OCI-LY7 (cell line): ENCODE results near the gene TMCC1. TPM values are rescaled to one million over a fixed set of nuclear protein-coding genes. Genes with fewer than 3 reads are reported as not detected.
A peak's percentile ranks its signal among the peaks of the same experiment; 100 is the strongest.

ENCODE experiments used
- BruUV-seq: library from RNA; stranded (reverse); fragments of 400-500 nt; replicated peaks from 2 replicates; lab custom pipeline; 2021; lab: Mats Ljungman, UMichigan
- CTCF ChIA-PET: fragments of 300-600 bp; sonication (Branson Sonifier 250); formaldehyde crosslinking; loops from one replicate; lab custom pipeline; 2022; ENCODE audit warnings: antibody characterized with exemption; ENCODE audit not compliant: unreplicated experiment; lab: Charles Lee
- POLR2A ChIA-PET: fragments of 300-600 bp; sonication (Branson Sonifier 250); formaldehyde crosslinking; loops from one replicate; lab custom pipeline; 2022; ENCODE audit warnings: antibody characterized with exemption; lab: Charles Lee
- DNase-seq: peaks from one replicate; pipeline ENCODE4 v3.0.0-alpha.2; 2015; ENCODE audit warnings: low spot score
- H2AFZ ChIP-seq: fragments of 200-600 bp; sonication (generic), shearing (Covaris generic); 2 replicates; pipeline ENCODE4 v1.6.1; 2014; ENCODE audit warnings: mild to moderate bottlenecking, antibody characterized with exemption, low read length, moderate library complexity
- H3K27ac ChIP-seq: fragments of 200-600 bp; sonication (generic); 2 replicates; pipeline ENCODE4 v1.5.1; 2014; ENCODE audit warnings: mixed run types, low read depth, mild to moderate bottlenecking, moderate library complexity, low read length, inconsistent platforms; ENCODE audit not compliant: poor library complexity, severe bottlenecking
- H3K36me3 ChIP-seq: fragments of 200-600 bp; sonication (generic); 2 replicates; pipeline ENCODE4 v1.6.1; 2014; ENCODE audit warnings: mild to moderate bottlenecking, antibody characterized with exemption, low read length, moderate library complexity, mixed read lengths; ENCODE audit not compliant: insufficient read depth
- H3K4me1 ChIP-seq: fragments of 200-600 bp; sonication (generic); 2 replicates; pipeline ENCODE4 v1.5.1; 2014; ENCODE audit warnings: mild to moderate bottlenecking, low read length; ENCODE audit not compliant: insufficient read depth, poor library complexity, severe bottlenecking
- H3K4me2 ChIP-seq: fragments of 200-600 bp; sonication (generic); 2 replicates; pipeline ENCODE4 v1.6.1; 2014; ENCODE audit warnings: mild to moderate bottlenecking, low read length
- H3K4me3 ChIP-seq: fragments of 200-600 bp; sonication (generic); 2 replicates; pipeline ENCODE4 v1.5.1; 2014; ENCODE audit warnings: mild to moderate bottlenecking, low read depth, low read length; ENCODE audit not compliant: poor library complexity, severe bottlenecking
- H3K79me2 ChIP-seq: fragments of 200-600 bp; sonication (generic); 2 replicates; pipeline ENCODE4 v1.6.1; 2016; ENCODE audit warnings: low read depth, mild to moderate bottlenecking, low read length, moderate library complexity, mixed read lengths; ENCODE audit not compliant: insufficient read depth
- H3K9me2 ChIP-seq: fragments of 200-600 bp; sonication (generic); 2 replicates; pipeline ENCODE4 v1.6.1; 2016; ENCODE audit warnings: mild to moderate bottlenecking, low read length, mixed read lengths; ENCODE audit not compliant: insufficient read depth
- H3K9me3 ChIP-seq: fragments of 200-600 bp; sonication (generic); 2 replicates; pipeline ENCODE4 v1.6.1; 2014; ENCODE audit warnings: mild to moderate bottlenecking, mixed run types, low read length, mixed read lengths
- H4K20me1 ChIP-seq: fragments of 200-600 bp; sonication (generic); 2 replicates; pipeline ENCODE4 v1.6.1; 2014; ENCODE audit warnings: mild to moderate bottlenecking, antibody characterized with exemption, low read length, moderate library complexity, mixed read lengths; ENCODE audit not compliant: insufficient read depth
- EZH2phosphoT487 ChIP-seq: fragments of 200-600 bp; sonication (generic); IDR thresholded peaks from 2 replicates; pipeline ENCODE4 v1.6.1; 2018; ENCODE audit warnings: low read depth, borderline replicate concordance, mild to moderate bottlenecking, mixed run types, antibody characterized with exemption, low read length, moderate library complexity, mixed read lengths
- intact Hi-C: fragments of 100-400 bp; cut with micrococcal nuclease; formaldehyde crosslinking; loops from one replicate; pipeline ENCODE4 v1.10.0; 2022; ENCODE audit not compliant: unreplicated experiment
- total RNA-seq, 2 experiments: library from RNA; depleted of rRNA in 1 of 2; stranded (reverse); fragments of >200 nt in 1 of 2; shearing (Covaris generic) in 1 of 2; gene quantifications; 2 replicates each; pipeline ENCODE4 v1.2.3, GENCODE V29; 2014 to 2022
- TF ChIP-seq, protein P1 (sequence below): fragments of 200-600 bp; sonication (generic); conservative IDR thresholded peaks from 2 replicates; pipeline ENCODE4 v1.5.1; 2014; ENCODE audit warnings: mild to moderate bottlenecking, antibody characterized with exemption, low read length, moderate library complexity, mixed read lengths

TMCC1 gene
- total RNA-seq, 2 experiments from 2014 or later, result 31.7 to 38.8 TPM

DNA sequence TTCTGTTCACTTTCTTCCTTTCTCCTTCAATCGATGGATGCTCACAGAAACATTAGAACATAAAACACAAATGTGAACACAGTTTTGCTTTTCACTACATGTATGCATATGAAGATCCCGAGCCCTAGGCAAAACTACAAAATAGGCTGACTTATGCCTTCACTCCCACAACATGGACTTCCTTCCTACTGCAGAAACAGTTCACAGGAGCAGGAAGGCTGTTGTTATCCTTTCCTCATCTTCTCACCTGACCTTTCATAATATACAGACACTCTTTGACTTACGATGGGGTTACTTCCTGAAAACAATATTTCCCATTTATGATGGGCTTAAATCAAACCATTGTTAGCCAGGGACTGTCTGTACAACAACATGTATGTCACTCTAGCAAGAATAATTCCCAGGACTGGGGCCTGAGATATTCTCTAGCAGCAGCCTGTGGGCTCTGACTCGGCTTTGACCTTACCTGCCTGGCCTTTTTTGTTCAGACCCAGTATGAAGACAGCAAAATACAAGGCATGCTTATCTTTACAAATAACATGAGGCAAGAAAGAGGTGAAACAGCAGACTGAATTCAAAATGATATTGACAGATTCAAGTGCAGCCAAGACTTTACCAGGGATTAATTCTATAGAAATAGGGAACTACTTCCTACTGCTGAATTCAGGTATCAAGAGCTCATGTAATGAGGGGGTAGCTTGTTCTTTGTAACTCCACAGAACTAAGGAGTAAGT is 235.2 kb downstream of the TMCC1 start:
- BruUV-seq, result no TSS peak
- Histone ChIP-seq H3K9me2 (no peaks in the 10 kb centered on the region), H3K4me3 (no peak overlapping the region), H3K36me3 (0 out of 2 replicates have a peak, but pooled peaks cover 4% of the 10 kb centered on the region), H3K9me3 (no peaks in the 10 kb centered on the region), H3K27ac (no peak overlapping the region), H2AFZ (no peak overlapping the region), H3K79me2 (no peaks in the 10 kb centered on the region), H3K4me2 (peak overlapping the region; percentile 20), H4K20me1 (no peaks in the 10 kb centered on the region), H3K4me1 (peaks cover 12% of the 10 kb centered on the region)
- DNase-seq, result no peak
- ChIA-PET CTCF (no interaction called here), POLR2A (interaction anchor here (0.6 to 0.7 kb wide), 3 partner anchors 47 to 166 kb away, joined by 3 to 5 read pairs (median 3); no protein-coding TSS in a partner anchor)
- intact Hi-C loops, result no loop called here
- TF ChIP-seq, protein P1, sequence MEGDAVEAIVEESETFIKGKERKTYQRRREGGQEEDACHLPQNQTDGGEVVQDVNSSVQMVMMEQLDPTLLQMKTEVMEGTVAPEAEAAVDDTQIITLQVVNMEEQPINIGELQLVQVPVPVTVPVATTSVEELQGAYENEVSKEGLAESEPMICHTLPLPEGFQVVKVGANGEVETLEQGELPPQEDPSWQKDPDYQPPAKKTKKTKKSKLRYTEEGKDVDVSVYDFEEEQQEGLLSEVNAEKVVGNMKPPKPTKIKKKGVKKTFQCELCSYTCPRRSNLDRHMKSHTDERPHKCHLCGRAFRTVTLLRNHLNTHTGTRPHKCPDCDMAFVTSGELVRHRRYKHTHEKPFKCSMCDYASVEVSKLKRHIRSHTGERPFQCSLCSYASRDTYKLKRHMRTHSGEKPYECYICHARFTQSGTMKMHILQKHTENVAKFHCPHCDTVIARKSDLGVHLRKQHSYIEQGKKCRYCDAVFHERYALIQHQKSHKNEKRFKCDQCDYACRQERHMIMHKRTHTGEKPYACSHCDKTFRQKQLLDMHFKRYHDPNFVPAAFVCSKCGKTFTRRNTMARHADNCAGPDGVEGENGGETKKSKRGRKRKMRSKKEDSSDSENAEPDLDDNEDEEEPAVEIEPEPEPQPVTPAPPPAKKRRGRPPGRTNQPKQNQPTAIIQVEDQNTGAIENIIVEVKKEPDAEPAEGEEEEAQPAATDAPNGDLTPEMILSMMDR, result no peak
- no peak for TF ChIP-seq EZH2phosphoT487

DNA sequence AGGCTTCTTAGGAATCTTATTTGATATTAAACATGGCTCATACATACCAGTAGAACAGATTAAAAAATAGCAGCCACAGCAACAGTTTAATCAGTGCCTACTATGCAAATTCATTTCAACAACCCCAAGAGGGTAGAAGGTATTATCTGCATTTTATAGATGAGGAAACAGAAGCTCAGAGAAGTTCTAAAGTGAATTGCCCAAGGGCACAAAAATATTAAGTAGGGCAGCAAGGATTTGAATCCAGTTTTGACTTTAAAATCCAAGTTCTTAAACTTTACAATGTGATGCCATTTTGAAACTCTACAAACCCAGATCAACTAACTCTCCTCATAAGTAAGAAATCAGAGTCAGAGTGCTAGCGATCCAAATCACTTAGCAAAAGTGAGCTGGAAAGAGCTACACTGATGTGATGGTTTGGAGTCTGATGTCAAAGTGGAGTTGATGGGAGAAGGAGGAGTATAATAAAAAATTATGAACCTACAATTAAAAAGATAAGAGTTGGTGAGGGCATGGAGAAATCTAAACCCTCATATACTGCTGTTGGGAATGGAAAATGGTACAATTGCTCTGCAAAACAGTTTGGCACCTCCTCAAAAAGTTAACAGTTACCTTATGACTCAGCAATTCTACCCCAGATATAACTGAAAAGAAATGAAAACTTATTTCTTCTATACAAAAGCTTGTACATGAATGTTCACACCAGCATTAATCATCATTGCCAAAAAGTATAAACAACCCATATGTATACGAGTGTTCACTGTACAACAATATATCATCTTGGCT is 236.1 kb downstream of the TMCC1 start:
- TF ChIP-seq, protein P1, result no peak
- no peak for TF ChIP-seq EZH2phosphoT487
- BruUV-seq, result no TSS peak
- intact Hi-C loops, result no loop called here
- H3K9me2 ChIP-seq, result no peaks in the 10 kb centered on the region
- POLR2A ChIA-PET, result no interaction called here
- no peak overlapping the region for H2AFZ ChIP-seq
- H3K4me1 ChIP-seq, result peaks cover 12% of the 10 kb centered on the region
- H3K4me2 ChIP-seq, result peak overlapping the region; percentile 20; the same call in 1 of the 2 replicates
- no peaks in the 10 kb centered on the region for H3K9me3 ChIP-seq
- no peaks in the 10 kb centered on the region for H3K79me2 ChIP-seq
- no peak overlapping the region for H3K4me3 ChIP-seq
- no peak for DNase-seq
- CTCF ChIA-PET, result no interaction called here
- H3K27ac ChIP-seq, result no peak overlapping the region
- H3K36me3 ChIP-seq, result 0 out of 2 replicates have a peak, but pooled peaks cover 4% of the 10 kb centered on the region
- no peaks in the 10 kb centered on the region for H4K20me1 ChIP-seq
